Brain microvascular endothelial cell (primary cell): Measurements from ENCODE around the gene MTMR6.

Experiments used
- DNase-seq: peaks from one replicate; pipeline ENCODE4 v3.0.0-alpha.2; 2020
- H3K27ac ChIP-seq: fragments of 250-450 bp; sonication (Bioruptor Pico); 2 replicates; pipeline ENCODE4 v1.5.1; 2020; ENCODE audit warnings: mild to moderate bottlenecking, moderate library complexity
- H3K27me3 ChIP-seq: fragments of 250-450 bp; sonication (Bioruptor Pico); replicated peaks from 2 replicates; pipeline ENCODE4 v1.5.1; 2020; ENCODE audit warnings: mild to moderate bottlenecking
- H3K36me3 ChIP-seq: fragments of 250-450 bp; sonication (Bioruptor Pico); replicated peaks from 2 replicates; pipeline ENCODE4 v1.5.1; 2020; ENCODE audit warnings: mild to moderate bottlenecking
- H3K4me3 ChIP-seq: 2 replicates; pipeline ENCODE4 v1.5.1; 2011; ENCODE audit warnings: low read depth, mild to moderate bottlenecking, control low read depth, low read length, moderate library complexity
- CTCF ChIP-seq: IDR thresholded peaks from 2 replicates; pipeline ENCODE4 v1.5.1; 2011; ENCODE audit warnings: low read depth, mild to moderate bottlenecking, moderate library complexity, low read length, control low read depth, inconsistent platforms; ENCODE audit errors: missing control alignments
- in situ Hi-C: cut with HindIII; loops from 2 replicates; pipeline ENCODE4 v1.10.0; 2017; ENCODE audit warnings: low sequenced_read_pairs, low pct_ligation_motif_present

The MTMR6 gene

GRCh38 chr13:25268561-25268960 is 18.7 kb downstream of the MTMR6 start:
- Histone ChIP-seq H3K4me3 (no peak overlapping the region), H3K27ac (no peak overlapping the region), H3K27me3 (no peaks in the 10 kb centered on the region), H3K36me3 (peaks cover 15% of the 10 kb centered on the region)
- no peak for TF ChIP-seq CTCF
- DNase-seq, result no peak
- in situ Hi-C loops, result no loop called here

- in situ Hi-C loops, result no loop called here
- no peak for DNase-seq
- peak; percentile 47 for TF ChIP-seq CTCF
These were observed 19.6 kb downstream of the MTMR6 start for GRCh38 chr13:25267715-25268114.

DNA sequence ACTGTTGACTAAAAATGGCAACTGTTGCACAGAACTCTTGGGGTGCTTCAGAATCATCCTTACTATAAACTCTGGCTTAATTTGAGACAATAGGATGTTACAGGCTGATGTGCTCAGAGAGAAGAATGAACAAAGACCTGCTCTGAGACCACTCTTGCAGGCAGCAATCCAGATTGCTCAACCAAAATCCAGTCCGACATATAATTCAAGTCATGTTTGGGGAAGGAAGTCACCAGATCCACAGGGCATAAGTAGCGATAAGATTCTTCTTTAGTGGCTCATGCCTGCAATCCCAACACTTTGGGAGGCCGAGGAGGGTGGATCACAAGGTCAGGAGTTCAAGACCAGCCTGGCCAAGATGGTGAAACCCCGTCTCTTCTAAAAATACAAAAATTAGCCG is 20.6 kb downstream of the MTMR6 start:
- Histone ChIP-seq H3K27me3 (no peaks in the 10 kb centered on the region), H3K27ac (no peak overlapping the region), H3K36me3 (peaks cover 22% of the 10 kb centered on the region), H3K4me3 (no peak overlapping the region)
- DNase-seq, result no peak
- TF ChIP-seq CTCF, result no peak
- in situ Hi-C loops, result no loop called here

More at GRCh38 chr13:25267715-25268114, 19.6 kb downstream of the MTMR6 start:
- Histone ChIP-seq H3K27ac (no peak overlapping the region), H3K36me3 (peaks cover 23% of the 10 kb centered on the region), H3K27me3 (no peaks in the 10 kb centered on the region), H3K4me3 (no peak overlapping the region)

GRCh38 chr13:25262261-25262660 is 25.0 kb downstream of the MTMR6 start:
- no peaks in the 10 kb centered on the region for H3K27me3 ChIP-seq
- no peak for TF ChIP-seq CTCF

GRCh38 chr13:25253702-25254101 is 33.6 kb downstream of the MTMR6 start:
- Histone ChIP-seq H3K27me3 (no peaks in the 10 kb centered on the region), H3K36me3 (peaks cover 12% of the 10 kb centered on the region), H3K4me3 (no peak overlapping the region), H3K27ac (no peak overlapping the region)
- DNase-seq, result no peak
- no peak for TF ChIP-seq CTCF
- in situ Hi-C loops, result no loop called here

More at GRCh38 chr13:25262261-25262660, 25.0 kb downstream of the MTMR6 start:
- Histone ChIP-seq H3K27ac (no peak overlapping the region), H3K4me3 (no peak overlapping the region), H3K36me3 (peaks cover 25% of the 10 kb centered on the region)
- DNase-seq, result no peak
- in situ Hi-C loops, result no loop called here

DNA sequence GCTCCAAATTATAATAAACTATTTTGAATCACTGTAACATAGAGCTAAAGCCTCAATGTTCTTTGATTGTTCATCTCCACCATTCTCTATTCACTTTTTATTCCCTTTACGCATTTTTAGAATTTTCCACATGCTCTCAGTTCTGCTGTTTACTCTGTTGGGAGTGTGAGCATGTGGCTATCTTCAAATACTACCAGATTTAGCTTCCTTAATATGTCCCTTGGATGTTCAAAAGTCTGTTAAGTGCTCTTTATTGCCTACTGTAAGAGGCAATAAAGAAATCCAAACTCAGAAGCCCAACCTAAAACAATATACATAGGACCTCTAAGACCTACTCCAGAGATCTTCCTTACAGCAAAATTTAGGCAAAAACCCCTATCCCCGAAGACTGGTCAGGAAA is 34.5 kb downstream of the MTMR6 start:
- Histone ChIP-seq H3K36me3 (peaks cover 12% of the 10 kb centered on the region), H3K4me3 (no peak overlapping the region), H3K27me3 (no peaks in the 10 kb centered on the region), H3K27ac (no peak overlapping the region)
- no peak for DNase-seq
- TF ChIP-seq CTCF, result no peak
- in situ Hi-C loops, result no loop called here
